SK-N-SH treated with all-trans-retinoic acid at 6 μM for 48 hours (cell line): ENCODE data around the gene DLX1.

Source experiments
- ATAC-seq: fragments of 200-7000 bp; cut with Tn5 transposase; 3 replicates; pipeline ENCODE4 v1.9.1; 2020; ENCODE audit warnings: mild to moderate bottlenecking, moderate library complexity
- BACH2 ChIP-seq: fragments of 250-450 bp; sonication (Bioruptor Pico); IDR thresholded peaks from 2 replicates; pipeline ENCODE4 v1.9.0; 2021; ENCODE audit warnings: mild to moderate bottlenecking, borderline replicate concordance
- CSDC2 ChIP-seq: fragments of 250-450 bp; sonication (Bioruptor Pico); IDR thresholded peaks from 2 replicates; pipeline ENCODE4 v1.5.0; 2020; ENCODE audit warnings: mild to moderate bottlenecking, moderate library complexity
- ESRRG ChIP-seq: fragments of 250-450 bp; sonication (Bioruptor Pico); IDR thresholded peaks from 2 replicates; pipeline ENCODE4 v1.6.1; 2021; ENCODE audit warnings: mild to moderate bottlenecking
- ISL1 ChIP-seq: fragments of 250-450 bp; sonication (Bioruptor Pico); IDR thresholded peaks from 2 replicates; pipeline ENCODE4 v2.1.2; 2022; ENCODE audit warnings: mild to moderate bottlenecking, moderate library complexity
- PPARA ChIP-seq: fragments of 250-450 bp; sonication (Bioruptor Pico); IDR thresholded peaks from 2 replicates; pipeline ENCODE4 v1.5.0; 2020; ENCODE audit warnings: mild to moderate bottlenecking, borderline replicate concordance
- SNAI2 ChIP-seq: fragments of 250-450 bp; sonication (Bioruptor Pico); IDR thresholded peaks from 2 replicates; pipeline ENCODE4 v1.5.0; 2020; ENCODE audit warnings: mild to moderate bottlenecking, moderate library complexity
- TOX ChIP-seq: fragments of 250-450 bp; sonication (Bioruptor Pico); IDR thresholded peaks from 2 replicates; pipeline ENCODE4 v1.8.0; 2021; ENCODE audit warnings: mild to moderate bottlenecking, moderate library complexity, borderline replicate concordance
- ZC3H10 ChIP-seq: fragments of 250-450 bp; sonication (Bioruptor Pico); IDR thresholded peaks from 2 replicates; pipeline ENCODE4 v1.5.1; 2021; ENCODE audit warnings: mild to moderate bottlenecking, moderate library complexity
- ZNF70 ChIP-seq: fragments of 450-650 bp; formaldehyde crosslinking; IDR thresholded peaks from 2 replicates; pipeline ENCODE4 v1.5.0; 2020; ENCODE audit warnings: mild to moderate bottlenecking, moderate library complexity
- ZNF8 ChIP-seq: fragments of 450-650 bp; formaldehyde crosslinking; IDR thresholded peaks from 2 replicates; pipeline ENCODE4 v1.5.0; 2020; ENCODE audit warnings: mild to moderate bottlenecking, moderate library complexity
- TF ChIP-seq, protein P1 (sequence below): fragments of 250-450 bp; sonication (Bioruptor Pico); IDR thresholded peaks from 2 replicates; pipeline ENCODE4 v1.5.0; 2020; ENCODE audit warnings: mild to moderate bottlenecking, moderate library complexity
- TF ChIP-seq, protein P2 (sequence below): fragments of 250-450 bp; sonication (Bioruptor Pico); IDR thresholded peaks from 2 replicates; pipeline ENCODE4 v1.5.1; 2020; ENCODE audit warnings: low read depth, mild to moderate bottlenecking, moderate library complexity
- TF ChIP-seq, protein P3 (sequence below): fragments of 250-450 bp; sonication (Bioruptor Pico); IDR thresholded peaks from 2 replicates; pipeline ENCODE4 v1.8.0; 2020; ENCODE audit warnings: mild to moderate bottlenecking, moderate library complexity, borderline replicate concordance
- TF ChIP-seq, protein P4 (sequence below): fragments of 250-450 bp; sonication (Bioruptor Pico); IDR thresholded peaks from 2 replicates; pipeline ENCODE4 v1.5.1; 2021; ENCODE audit warnings: mild to moderate bottlenecking, moderate library complexity

Gene DLX1

DNA sequence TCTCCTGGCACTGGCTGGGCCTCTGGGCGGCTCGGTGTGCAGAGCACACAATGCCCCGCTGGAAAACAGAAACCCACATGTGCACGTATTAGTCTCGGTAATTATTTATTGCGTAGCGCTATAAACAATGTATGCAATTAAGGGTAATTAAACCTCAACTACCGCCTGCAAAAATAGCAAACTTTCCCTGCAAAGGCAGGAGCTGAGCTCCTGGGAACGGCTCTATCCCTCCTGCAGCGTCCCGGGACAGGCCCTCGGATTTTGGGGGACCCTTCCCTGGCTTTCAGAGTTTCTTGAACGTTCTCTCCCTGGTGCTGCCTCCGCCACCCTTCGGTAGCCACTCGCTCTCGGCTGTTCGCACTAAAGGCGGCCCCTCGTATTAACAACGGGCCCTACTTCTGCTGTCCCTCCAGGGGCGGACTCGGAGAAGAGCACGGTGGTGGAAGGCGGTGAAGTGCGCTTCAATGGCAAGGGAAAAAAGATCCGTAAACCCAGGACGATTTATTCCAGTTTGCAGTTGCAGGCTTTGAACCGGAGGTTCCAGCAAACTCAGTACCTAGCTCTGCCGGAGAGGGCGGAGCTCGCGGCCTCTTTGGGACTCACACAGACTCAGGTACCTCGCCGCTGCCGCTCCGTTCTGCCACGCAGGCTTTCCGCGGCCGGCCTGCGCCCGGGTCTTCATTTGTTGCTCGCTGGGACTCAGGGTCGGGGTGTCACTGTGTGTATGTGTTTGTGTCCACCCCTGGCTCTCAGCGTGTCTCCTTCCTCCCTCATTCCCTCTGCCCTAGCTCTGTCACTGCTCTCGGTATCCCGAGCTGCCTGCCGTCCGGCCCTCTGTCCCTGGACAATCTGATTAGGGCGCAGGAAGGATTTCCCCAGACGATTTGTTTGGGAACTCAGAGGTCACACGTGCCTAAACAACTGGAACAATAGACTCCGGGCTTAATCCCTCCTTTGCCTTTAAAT is 1.2 kb downstream of the DLX1 start (continued):
- TF ChIP-seq, protein P1, sequence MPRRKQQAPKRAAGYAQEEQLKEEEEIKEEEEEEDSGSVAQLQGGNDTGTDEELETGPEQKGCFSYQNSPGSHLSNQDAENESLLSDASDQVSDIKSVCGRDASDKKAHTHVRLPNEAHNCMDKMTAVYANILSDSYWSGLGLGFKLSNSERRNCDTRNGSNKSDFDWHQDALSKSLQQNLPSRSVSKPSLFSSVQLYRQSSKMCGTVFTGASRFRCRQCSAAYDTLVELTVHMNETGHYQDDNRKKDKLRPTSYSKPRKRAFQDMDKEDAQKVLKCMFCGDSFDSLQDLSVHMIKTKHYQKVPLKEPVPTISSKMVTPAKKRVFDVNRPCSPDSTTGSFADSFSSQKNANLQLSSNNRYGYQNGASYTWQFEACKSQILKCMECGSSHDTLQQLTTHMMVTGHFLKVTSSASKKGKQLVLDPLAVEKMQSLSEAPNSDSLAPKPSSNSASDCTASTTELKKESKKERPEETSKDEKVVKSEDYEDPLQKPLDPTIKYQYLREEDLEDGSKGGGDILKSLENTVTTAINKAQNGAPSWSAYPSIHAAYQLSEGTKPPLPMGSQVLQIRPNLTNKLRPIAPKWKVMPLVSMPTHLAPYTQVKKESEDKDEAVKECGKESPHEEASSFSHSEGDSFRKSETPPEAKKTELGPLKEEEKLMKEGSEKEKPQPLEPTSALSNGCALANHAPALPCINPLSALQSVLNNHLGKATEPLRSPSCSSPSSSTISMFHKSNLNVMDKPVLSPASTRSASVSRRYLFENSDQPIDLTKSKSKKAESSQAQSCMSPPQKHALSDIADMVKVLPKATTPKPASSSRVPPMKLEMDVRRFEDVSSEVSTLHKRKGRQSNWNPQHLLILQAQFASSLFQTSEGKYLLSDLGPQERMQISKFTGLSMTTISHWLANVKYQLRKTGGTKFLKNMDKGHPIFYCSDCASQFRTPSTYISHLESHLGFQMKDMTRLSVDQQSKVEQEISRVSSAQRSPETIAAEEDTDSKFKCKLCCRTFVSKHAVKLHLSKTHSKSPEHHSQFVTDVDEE (CRISPR knock-in tag), result no peak
- TF ChIP-seq PPARA (CRISPR knock-in tag), result no peak
- no peak for TF ChIP-seq ZNF70 (CRISPR knock-in tag)
- TF ChIP-seq ESRRG (CRISPR knock-in tag), result no peak
- TF ChIP-seq, all 23 proteins: peak for 0

DNA sequence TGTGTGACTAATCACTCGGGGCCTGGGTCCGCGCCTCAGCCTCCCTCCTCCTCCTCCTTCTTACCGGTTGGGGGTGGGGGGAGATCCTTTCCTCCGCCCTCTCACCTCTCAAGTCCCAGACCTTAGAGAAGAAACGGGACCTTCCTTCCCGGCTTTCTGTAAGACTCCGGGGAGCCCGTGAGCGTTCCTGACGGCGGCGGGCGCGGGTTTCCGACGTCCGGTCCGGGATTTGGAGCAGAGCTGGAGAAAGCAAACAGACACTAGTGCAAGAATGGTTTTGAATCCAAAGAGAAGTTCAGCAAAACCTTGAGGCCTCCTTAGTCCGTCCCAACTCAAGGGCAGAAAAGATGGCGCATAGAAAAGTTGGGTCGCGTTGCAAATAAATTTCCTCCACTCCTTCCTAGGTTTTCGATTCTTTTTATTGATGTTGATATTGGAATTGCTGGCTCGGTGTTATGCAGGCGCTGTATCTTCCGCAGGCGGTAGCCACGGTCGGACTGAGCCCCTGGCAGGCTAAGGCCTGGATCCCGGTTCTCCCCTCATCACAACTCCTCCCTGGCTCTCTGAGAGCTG is 2.0 kb downstream of the DLX1 start:
- TF ChIP-seq ESRRG (CRISPR knock-in tag), result no peak
- TF ChIP-seq SNAI2 (CRISPR knock-in tag), result no peak
- no peak for TF ChIP-seq TOX
- TF ChIP-seq, protein P1 (CRISPR knock-in tag), result no peak
- TF ChIP-seq CSDC2 (CRISPR knock-in tag), result no peak
- no peak for TF ChIP-seq ISL1
- TF ChIP-seq BACH2 (CRISPR knock-in tag), result no peak
- no peak for TF ChIP-seq ZNF70 (CRISPR knock-in tag)
- TF ChIP-seq, protein P2, sequence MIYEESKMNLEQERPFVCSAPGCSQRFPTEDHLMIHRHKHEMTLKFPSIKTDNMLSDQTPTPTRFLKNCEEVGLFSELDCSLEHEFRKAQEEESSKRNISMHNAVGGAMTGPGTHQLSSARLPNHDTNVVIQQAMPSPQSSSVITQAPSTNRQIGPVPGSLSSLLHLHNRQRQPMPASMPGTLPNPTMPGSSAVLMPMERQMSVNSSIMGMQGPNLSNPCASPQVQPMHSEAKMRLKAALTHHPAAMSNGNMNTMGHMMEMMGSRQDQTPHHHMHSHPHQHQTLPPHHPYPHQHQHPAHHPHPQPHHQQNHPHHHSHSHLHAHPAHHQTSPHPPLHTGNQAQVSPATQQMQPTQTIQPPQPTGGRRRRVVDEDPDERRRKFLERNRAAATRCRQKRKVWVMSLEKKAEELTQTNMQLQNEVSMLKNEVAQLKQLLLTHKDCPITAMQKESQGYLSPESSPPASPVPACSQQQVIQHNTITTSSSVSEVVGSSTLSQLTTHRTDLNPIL (CRISPR knock-in tag), result no peak
- TF ChIP-seq, protein P3, sequence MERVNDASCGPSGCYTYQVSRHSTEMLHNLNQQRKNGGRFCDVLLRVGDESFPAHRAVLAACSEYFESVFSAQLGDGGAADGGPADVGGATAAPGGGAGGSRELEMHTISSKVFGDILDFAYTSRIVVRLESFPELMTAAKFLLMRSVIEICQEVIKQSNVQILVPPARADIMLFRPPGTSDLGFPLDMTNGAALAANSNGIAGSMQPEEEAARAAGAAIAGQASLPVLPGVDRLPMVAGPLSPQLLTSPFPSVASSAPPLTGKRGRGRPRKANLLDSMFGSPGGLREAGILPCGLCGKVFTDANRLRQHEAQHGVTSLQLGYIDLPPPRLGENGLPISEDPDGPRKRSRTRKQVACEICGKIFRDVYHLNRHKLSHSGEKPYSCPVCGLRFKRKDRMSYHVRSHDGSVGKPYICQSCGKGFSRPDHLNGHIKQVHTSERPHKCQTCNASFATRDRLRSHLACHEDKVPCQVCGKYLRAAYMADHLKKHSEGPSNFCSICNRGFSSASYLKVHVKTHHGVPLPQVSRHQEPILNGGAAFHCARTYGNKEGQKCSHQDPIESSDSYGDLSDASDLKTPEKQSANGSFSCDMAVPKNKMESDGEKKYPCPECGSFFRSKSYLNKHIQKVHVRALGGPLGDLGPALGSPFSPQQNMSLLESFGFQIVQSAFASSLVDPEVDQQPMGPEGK (CRISPR knock-in tag), result no peak

DNA sequence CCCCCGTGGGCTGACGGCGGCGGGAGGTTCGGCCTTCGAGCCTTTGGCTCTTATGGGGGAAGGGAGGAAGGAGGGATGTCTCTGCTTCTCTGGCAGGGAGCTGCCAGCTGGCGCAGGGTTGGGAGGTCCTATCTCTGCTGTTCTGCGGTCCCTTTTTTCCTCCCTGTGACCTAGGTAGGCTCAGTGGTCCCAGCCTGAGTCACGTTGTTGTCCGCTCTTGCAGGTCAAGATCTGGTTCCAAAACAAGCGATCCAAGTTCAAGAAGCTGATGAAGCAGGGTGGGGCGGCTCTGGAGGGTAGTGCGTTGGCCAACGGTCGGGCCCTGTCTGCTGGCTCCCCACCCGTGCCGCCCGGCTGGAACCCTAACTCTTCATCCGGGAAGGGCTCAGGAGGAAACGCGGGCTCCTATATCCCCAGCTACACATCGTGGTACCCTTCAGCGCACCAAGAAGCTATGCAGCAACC is 2.5 kb downstream of the DLX1 start:
- no peak for TF ChIP-seq BACH2 (CRISPR knock-in tag)
- TF ChIP-seq, protein P4, sequence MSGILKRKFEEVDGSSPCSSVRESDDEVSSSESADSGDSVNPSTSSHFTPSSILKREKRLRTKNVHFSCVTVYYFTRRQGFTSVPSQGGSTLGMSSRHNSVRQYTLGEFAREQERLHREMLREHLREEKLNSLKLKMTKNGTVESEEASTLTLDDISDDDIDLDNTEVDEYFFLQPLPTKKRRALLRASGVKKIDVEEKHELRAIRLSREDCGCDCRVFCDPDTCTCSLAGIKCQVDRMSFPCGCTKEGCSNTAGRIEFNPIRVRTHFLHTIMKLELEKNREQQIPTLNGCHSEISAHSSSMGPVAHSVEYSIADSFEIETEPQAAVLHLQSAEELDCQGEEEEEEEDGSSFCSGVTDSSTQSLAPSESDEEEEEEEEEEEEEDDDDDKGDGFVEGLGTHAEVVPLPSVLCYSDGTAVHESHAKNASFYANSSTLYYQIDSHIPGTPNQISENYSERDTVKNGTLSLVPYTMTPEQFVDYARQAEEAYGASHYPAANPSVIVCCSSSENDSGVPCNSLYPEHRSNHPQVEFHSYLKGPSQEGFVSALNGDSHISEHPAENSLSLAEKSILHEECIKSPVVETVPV (CRISPR knock-in tag), result no peak
- no peak for TF ChIP-seq ISL1
- TF ChIP-seq ZC3H10 (CRISPR knock-in tag), result no peak
- TF ChIP-seq TOX, result no peak
- TF ChIP-seq ZNF8, result no peak
- no peak for TF ChIP-seq PPARA (CRISPR knock-in tag)
- TF ChIP-seq ZNF70 (CRISPR knock-in tag), result no peak
- no peak for TF ChIP-seq CSDC2 (CRISPR knock-in tag)
- ATAC-seq, result no peak

More for the DNA sequence above, 2.0 kb downstream of the DLX1 start:
- no peak for ATAC-seq
